H9 (cell line): ENCODE measurements around the gene BATF. TPM values are rescaled to one million over a fixed set of nuclear protein-coding genes. Genes with fewer than 3 reads are reported as not detected.

ENCODE experiments used
- DNase-seq: peaks from one replicate; pipeline ENCODE4 v3.0.0-alpha.2; 2017
- H2AFZ ChIP-seq: one replicate; pipeline ENCODE4 v1.6.1; 2013; ENCODE audit warnings: mild to moderate bottlenecking, low read length, control low read depth, moderate library complexity
- H2AK5ac ChIP-seq: 2 replicates; pipeline ENCODE4 v1.6.1; 2013; ENCODE audit warnings: low read length, control low read depth, mixed read lengths; ENCODE audit not compliant: insufficient read length
- H2BK120ac ChIP-seq: one replicate; pipeline ENCODE4 v1.6.1; 2013; ENCODE audit warnings: low read depth, mild to moderate bottlenecking, low read length, control low read depth, inconsistent platforms; ENCODE audit not compliant: poor library complexity, severe bottlenecking
- H2BK12ac ChIP-seq: 2 replicates; pipeline ENCODE4 v1.6.1; 2013; ENCODE audit warnings: low read length, control low read depth, mixed read lengths, low read depth; ENCODE audit not compliant: insufficient read length
- H2BK15ac ChIP-seq: 2 replicates; pipeline ENCODE4 v1.6.1; 2013; ENCODE audit warnings: low read depth, low read length, control low read depth
- H2BK20ac ChIP-seq: one replicate; pipeline ENCODE4 v1.6.1; 2013; ENCODE audit warnings: low read depth, mild to moderate bottlenecking, low read length, control low read depth, inconsistent platforms; ENCODE audit not compliant: poor library complexity, severe bottlenecking
- H2BK5ac ChIP-seq: 2 replicates; pipeline ENCODE4 v1.6.1; 2013; ENCODE audit warnings: low read length, control low read depth, mixed read lengths; ENCODE audit not compliant: insufficient read length
- H3K14ac ChIP-seq: 2 replicates; pipeline ENCODE4 v1.6.1; 2013; ENCODE audit warnings: low read length, control low read depth; ENCODE audit not compliant: insufficient read depth
- H3K18ac ChIP-seq: 2 replicates; pipeline ENCODE4 v1.6.1; 2013; ENCODE audit warnings: low read depth, mild to moderate bottlenecking, mixed read lengths, low read length, control low read depth; ENCODE audit not compliant: insufficient read length
- H3K23ac ChIP-seq: 2 replicates; pipeline ENCODE4 v1.6.1; 2013; ENCODE audit warnings: low read length, control low read depth, mixed read lengths, low read depth; ENCODE audit not compliant: insufficient read length
- H3K23me2 ChIP-seq: 2 replicates; pipeline ENCODE4 v1.6.1; 2013; ENCODE audit warnings: low read depth, mild to moderate bottlenecking, mixed read lengths, low read length, control low read depth; ENCODE audit not compliant: insufficient read length, poor library complexity, severe bottlenecking
- H3K27ac ChIP-seq: 2 replicates; pipeline ENCODE4 v1.5.1; 2013; ENCODE audit warnings: low read length, control low read depth, mixed read lengths, low read depth; ENCODE audit not compliant: insufficient read length
- H3K27me3 ChIP-seq: 2 replicates; pipeline ENCODE4 v1.6.1; 2013; ENCODE audit warnings: low read length, control low read depth, inconsistent platforms; ENCODE audit not compliant: insufficient read depth
- H3K4ac ChIP-seq: 2 replicates; pipeline ENCODE4 v1.6.1; 2013; ENCODE audit warnings: low read depth, mild to moderate bottlenecking, control low read depth, inconsistent platforms, low read length, moderate library complexity
- H3K4me1 ChIP-seq: 2 replicates; pipeline ENCODE4 v1.6.1; 2013; ENCODE audit warnings: low read length, control low read depth, inconsistent platforms; ENCODE audit not compliant: insufficient read depth
- H3K4me2 ChIP-seq: 2 replicates; pipeline ENCODE4 v1.6.1; 2013; ENCODE audit warnings: low read length, control low read depth, mixed read lengths; ENCODE audit not compliant: insufficient read length, insufficient read depth
- H3K56ac ChIP-seq: 2 replicates; pipeline ENCODE4 v1.6.1; 2013; ENCODE audit warnings: low read depth, mild to moderate bottlenecking, mixed read lengths, low read length, control low read depth; ENCODE audit not compliant: insufficient read length
- H3K79me1 ChIP-seq: 2 replicates; pipeline ENCODE4 v1.6.1; 2013; ENCODE audit warnings: low read depth, mild to moderate bottlenecking, moderate library complexity, low read length, control low read depth, inconsistent platforms; ENCODE audit not compliant: insufficient read depth, poor library complexity, severe bottlenecking
- H3K79me2 ChIP-seq: 2 replicates; pipeline ENCODE4 v1.6.1; 2013; ENCODE audit warnings: low read length, control low read depth, inconsistent platforms; ENCODE audit not compliant: insufficient read depth
- H3K9ac ChIP-seq: 2 replicates; pipeline ENCODE4 v1.6.1; 2013; ENCODE audit warnings: low read length, control low read depth, mixed read lengths; ENCODE audit not compliant: insufficient read length; ENCODE audit errors: extremely low read depth
- H3K9me3 ChIP-seq: one replicate; pipeline ENCODE4 v1.6.1; 2013; ENCODE audit warnings: low read depth, low read length, inconsistent platforms; ENCODE audit not compliant: control insufficient read depth
- H3T11ph ChIP-seq: one replicate; pipeline ENCODE4 v1.6.1; 2013; ENCODE audit warnings: mild to moderate bottlenecking, low read length, control low read depth, inconsistent platforms
- H4K20me1 ChIP-seq: one replicate; pipeline ENCODE4 v1.6.1; 2013; ENCODE audit not compliant: control insufficient read depth, insufficient read length, insufficient read depth
- H4K5ac ChIP-seq: 2 replicates; pipeline ENCODE4 v1.6.1; 2013; ENCODE audit warnings: low read depth, mild to moderate bottlenecking, mixed read lengths, low read length, control low read depth; ENCODE audit not compliant: insufficient read length
- H4K8ac ChIP-seq: replicated peaks from 2 replicates; pipeline ENCODE4 v1.6.1; 2013; ENCODE audit warnings: low read length, control low read depth, mixed read lengths, low read depth; ENCODE audit not compliant: insufficient read length
- H4K91ac ChIP-seq: 2 replicates; pipeline ENCODE4 v1.6.1; 2013; ENCODE audit warnings: low read depth, mild to moderate bottlenecking, moderate library complexity, mixed read lengths, low read length, control low read depth; ENCODE audit not compliant: insufficient read length
- H3K27ac Mint-ChIP-seq, 3 experiments: 2 replicates in 2 of 3; 3 replicates in 1 of 3; pipeline ENCODE4 v1.8.0; 2020 to 2021; ENCODE audit warnings: mixed read lengths in 3 of 3, mild to moderate bottlenecking in 1 of 3, moderate library complexity in 1 of 3
- H3K27me3 Mint-ChIP-seq: 2 replicates; pipeline ENCODE4 v1.8.0; 2021; ENCODE audit warnings: low read depth, mild to moderate bottlenecking, moderate library complexity, mixed read lengths
- H3K36me3 Mint-ChIP-seq, 3 experiments: 2 replicates in 2 of 3; 3 replicates in 1 of 3; pipeline ENCODE4 v1.8.0; 2020 to 2021; ENCODE audit warnings: low read depth in 3 of 3, mixed read lengths in 3 of 3; ENCODE audit not compliant: insufficient read depth in 1 of 3
- H3K4me1 Mint-ChIP-seq, 2 experiments: 2 replicates each; pipeline ENCODE4 v1.8.0; 2020; ENCODE audit warnings: mixed read lengths in 2 of 2
- H3K4me3 Mint-ChIP-seq, 2 experiments: 2 replicates in 1 of 2; 3 replicates in 1 of 2; pipeline ENCODE4 v1.8.0; 2020 to 2021; ENCODE audit warnings: mild to moderate bottlenecking in 2 of 2, mixed read lengths in 2 of 2, moderate library complexity in 1 of 2
- H3K9me3 Mint-ChIP-seq, 2 experiments: 2 replicates in 1 of 2; 3 replicates in 1 of 2; pipeline ENCODE4 v1.8.0; 2020; ENCODE audit warnings: mild to moderate bottlenecking in 2 of 2, mixed read lengths in 2 of 2, moderate library complexity in 1 of 2
- WGBS: extraction: QIAGEN DNeasy Blood & Tissue Kit; methylation state at CpG from one replicate; pipeline ENCODE4 v1.1.7; 2013; ENCODE audit warnings: missing lambda C conversion rate, low lambda C conversion rate, mixed read lengths; ENCODE audit not compliant: insufficient read length; ENCODE audit errors: extremely low coverage; 5-methylcytosine and 5-hydroxymethylcytosine counted together
- total RNA-seq: library from RNA; stranded (reverse); gene quantifications from 2 replicates; pipeline ENCODE4 v1.2.1, GENCODE V29; 2021
- TF ChIP-seq, protein P1 (sequence below): fragments of 200-600 bp; sonication (generic); conservative IDR thresholded peaks from 3 replicates; pipeline ENCODE4 v1.8.0; 2021; ENCODE audit warnings: antibody characterized with exemption, mild to moderate bottlenecking

BATF gene
- total RNA-seq, 1 experiment from 2014 or later = not detected

- Histone ChIP-seq H4K5ac (no peak overlapping the region), H3K27ac (no peak overlapping the region), H2BK12ac (no peak overlapping the region), H2BK5ac (no peak overlapping the region), H3K14ac (no peak overlapping the region), H2BK120ac (no peak overlapping the region), H3K23me2 (no peaks in the 10 kb centered on the region), H3K18ac (no peak overlapping the region), H3K4ac (no peak overlapping the region), H3K27me3 (no peaks in the 10 kb centered on the region), H2BK20ac (no peak overlapping the region), H2AK5ac (no peak overlapping the region), H3T11ph (no peak overlapping the region), H4K91ac (no peak overlapping the region), H2BK15ac (no peak overlapping the region), H4K20me1 (no peaks in the 10 kb centered on the region), H3K9me3 (no peaks in the 10 kb centered on the region), H3K56ac (no peak overlapping the region), H3K79me1 (no peaks in the 10 kb centered on the region), H3K9ac (no peak overlapping the region), H3K4me1 (no peaks in the 10 kb centered on the region), H3K79me2 (no peaks in the 10 kb centered on the region), H3K4me2 (no peak overlapping the region), H3K23ac (no peak overlapping the region), H2AFZ (no peak overlapping the region), H4K8ac (no peak overlapping the region)
- DNase-seq = no peak
- Mint-ChIP-seq H3K27ac (no peak overlapping the region), H3K4me3 (no peak overlapping the region), H3K9me3 (no peaks in the 10 kb centered on the region), H3K4me1 (peaks cover 2 to 3% of the 10 kb centered on the region in 2 experiments; a peak in 2 of 4 replicates), H3K27me3 (no peaks in the 10 kb centered on the region; the same call in none of the 2 replicates), H3K36me3 (no peaks in the 10 kb centered on the region)
- TF ChIP-seq, protein P1, sequence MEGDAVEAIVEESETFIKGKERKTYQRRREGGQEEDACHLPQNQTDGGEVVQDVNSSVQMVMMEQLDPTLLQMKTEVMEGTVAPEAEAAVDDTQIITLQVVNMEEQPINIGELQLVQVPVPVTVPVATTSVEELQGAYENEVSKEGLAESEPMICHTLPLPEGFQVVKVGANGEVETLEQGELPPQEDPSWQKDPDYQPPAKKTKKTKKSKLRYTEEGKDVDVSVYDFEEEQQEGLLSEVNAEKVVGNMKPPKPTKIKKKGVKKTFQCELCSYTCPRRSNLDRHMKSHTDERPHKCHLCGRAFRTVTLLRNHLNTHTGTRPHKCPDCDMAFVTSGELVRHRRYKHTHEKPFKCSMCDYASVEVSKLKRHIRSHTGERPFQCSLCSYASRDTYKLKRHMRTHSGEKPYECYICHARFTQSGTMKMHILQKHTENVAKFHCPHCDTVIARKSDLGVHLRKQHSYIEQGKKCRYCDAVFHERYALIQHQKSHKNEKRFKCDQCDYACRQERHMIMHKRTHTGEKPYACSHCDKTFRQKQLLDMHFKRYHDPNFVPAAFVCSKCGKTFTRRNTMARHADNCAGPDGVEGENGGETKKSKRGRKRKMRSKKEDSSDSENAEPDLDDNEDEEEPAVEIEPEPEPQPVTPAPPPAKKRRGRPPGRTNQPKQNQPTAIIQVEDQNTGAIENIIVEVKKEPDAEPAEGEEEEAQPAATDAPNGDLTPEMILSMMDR = no peak
- no CpG with 5 or more reads among the region's 7 CpGs for WGBS
Observed at GRCh38 chr14:75487155-75487671, 35.1 kb upstream of the BATF start.
